ENCODE measurements around the gene FOXO1. TPM values are rescaled to one million over a fixed set of nuclear protein-coding genes. Genes with fewer than 3 reads are reported as not detected.

The FOXO1 gene
- total RNA-seq, 4 donors from 2014 or later: 65.6 to 87.4 (median 78.5) TPM

DNA sequence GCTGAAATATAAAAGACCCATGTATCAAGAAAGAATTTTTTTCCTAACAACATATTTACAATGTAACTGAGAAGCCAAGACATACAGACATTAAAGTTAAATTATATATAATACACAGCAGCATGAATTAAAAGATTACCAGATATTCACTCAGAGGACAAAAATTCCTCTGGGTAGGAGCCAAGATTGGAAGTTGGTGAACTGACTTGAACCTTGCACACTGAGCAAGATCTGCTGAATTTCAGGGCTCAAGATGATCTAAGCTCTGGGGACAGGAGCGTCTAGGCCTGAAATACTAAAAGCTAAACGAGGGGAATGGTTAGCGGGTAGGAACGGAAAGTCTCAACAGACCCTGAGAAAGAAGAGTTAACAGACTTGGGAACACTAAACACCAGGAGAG lies 8.5 kb downstream of the FOXO1 start:
- Histone ChIP-seq H3K36me3 (no peaks in the 10 kb centered on the region), H3K27ac (replicated peaks in 1 of 4) (no peak overlapping the region), H3K4me1 (peaks cover 59 to 96% (median 92%) of the 10 kb centered on the region in 4 donors), H3K9me3 (no peaks in the 10 kb centered on the region), H3K27me3 (no peaks in the 10 kb centered on the region), H3K4me3 (no peak overlapping the region)
- DNase-seq (ENCODE audit: extremely low spot score): no peak
- intact Hi-C loops (cut with DNase I): no loop called here
- 66% methylated on average over 4 of the region's 4 CpGs for WGBS
- no peak for TF ChIP-seq EP300 (IDR thresholded peaks at IDR 0.05)
- no peak for TF ChIP-seq POLR2A (IDR thresholded peaks at IDR 0.05; ENCODE audit: low read depth)
- TF ChIP-seq CTCF (IDR thresholded peaks at IDR 0.05): no peak
- TF ChIP-seq POLR2AphosphoS5 (IDR thresholded peaks at IDR 0.05): no peak

DNA sequence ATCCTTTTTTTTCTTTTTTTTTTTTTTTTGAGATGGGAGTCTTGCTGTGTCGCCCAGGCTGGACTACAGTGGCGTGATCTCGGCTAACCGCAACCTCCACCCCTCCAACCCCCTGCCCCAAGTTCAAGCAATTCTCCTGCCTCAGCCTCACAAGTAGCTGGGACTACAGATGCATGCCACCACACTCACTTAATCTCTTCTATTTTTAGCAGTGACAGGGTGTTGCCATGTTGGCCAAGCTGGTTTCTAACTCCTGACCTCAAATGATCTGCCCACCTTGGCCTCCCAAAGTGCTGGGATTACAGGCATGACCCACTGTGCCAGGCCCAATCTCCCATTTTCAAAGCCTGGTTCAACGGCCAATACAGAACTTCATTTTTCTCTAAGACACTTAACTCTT lies 9.1 kb downstream of the FOXO1 start:
- no peak for TF ChIP-seq EP300 (IDR thresholded peaks at IDR 0.05)
- intact Hi-C loops (cut with DNase I): no loop called here
- no peaks in the 10 kb centered on the region for H3K9me3 ChIP-seq
- H3K4me1 ChIP-seq: peaks cover 55 to 96% (median 90%) of the 10 kb centered on the region in 4 donors
- no peak overlapping the region for H3K27ac ChIP-seq (replicated peaks in 1 of 4)
- 88% methylated on average over 5 of the region's 5 CpGs for WGBS
- no peaks in the 10 kb centered on the region for H3K36me3 ChIP-seq
- no peak overlapping the region for H3K4me3 ChIP-seq
- DNase-seq (ENCODE audit: extremely low spot score): no peak
- H3K27me3 ChIP-seq: no peaks in the 10 kb centered on the region

DNA sequence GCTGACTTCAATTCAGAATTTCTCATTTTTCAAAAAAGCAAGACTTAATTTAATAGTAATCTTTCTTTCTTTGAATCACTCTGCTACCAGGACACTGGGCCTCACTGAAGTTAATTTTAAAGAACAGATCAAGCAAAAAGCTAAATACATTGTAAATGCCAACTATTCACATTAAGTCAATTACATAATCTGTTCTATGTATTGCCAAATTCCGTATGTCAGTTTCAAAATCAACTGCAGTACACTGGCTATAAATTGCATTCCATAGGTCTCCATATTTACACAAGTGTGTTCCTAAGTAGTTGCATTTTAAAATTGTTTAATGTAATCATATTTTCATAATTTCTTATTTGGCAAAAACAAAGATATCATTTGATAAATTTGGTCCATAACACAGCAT lies 10.1 kb downstream of the FOXO1 start:
- TF ChIP-seq POLR2AphosphoS5 (IDR thresholded peaks at IDR 0.05) (no peak), POLR2A (IDR thresholded peaks at IDR 0.05; ENCODE audit: low read depth) (no peak), CTCF (IDR thresholded peaks at IDR 0.05) (no peak), EP300 (IDR thresholded peaks at IDR 0.05) (no peak)
- Histone ChIP-seq H3K27ac (replicated peaks in 1 of 4) (no peak overlapping the region), H3K27me3 (no peaks in the 10 kb centered on the region), H3K36me3 (no peaks in the 10 kb centered on the region), H3K4me3 (no peak overlapping the region), H3K4me1 (peaks cover 58 to 92% (median 84%) of the 10 kb centered on the region in 4 donors), H3K9me3 (no peaks in the 10 kb centered on the region)
- DNase-seq (ENCODE audit: extremely low spot score): no peak
- WGBS: 65% methylated on average over 1 of the region's 1 CpG
- intact Hi-C loops (cut with DNase I): no loop called here

GRCh38 chr13:40653527-40654318 lies 12.7 kb downstream of the FOXO1 start:
- intact Hi-C loops (cut with DNase I): no loop called here
- H3K4me1 ChIP-seq: peaks cover 70 to 94% (median 79%) of the 10 kb centered on the region in 4 donors

GRCh38 chr13:40652588-40652940 lies 13.9 kb downstream of the FOXO1 start:
- Histone ChIP-seq H3K27me3 (no peaks in the 10 kb centered on the region), H3K4me1 (peaks cover 70 to 93% (median 79%) of the 10 kb centered on the region in 4 donors), H3K27ac (replicated peaks in 1 of 4) (no peak overlapping the region), H3K4me3 (no peak overlapping the region), H3K9me3 (no peaks in the 10 kb centered on the region), H3K36me3 (no peaks in the 10 kb centered on the region)
- TF ChIP-seq POLR2AphosphoS5 (IDR thresholded peaks at IDR 0.05): no peak
- no peak for TF ChIP-seq CTCF (IDR thresholded peaks at IDR 0.05)
- no peak for TF ChIP-seq EP300 (IDR thresholded peaks at IDR 0.05)
- TF ChIP-seq POLR2A (IDR thresholded peaks at IDR 0.05; ENCODE audit: low read depth): no peak
- 66% methylated on average over 2 of the region's 2 CpGs for WGBS
- no peak for DNase-seq (ENCODE audit: extremely low spot score)
- intact Hi-C loops (cut with DNase I): no loop called here

More at GRCh38 chr13:40653527-40654318, 12.7 kb downstream of the FOXO1 start:
- no peaks in the 10 kb centered on the region for H3K36me3 ChIP-seq
- no peaks in the 10 kb centered on the region for H3K9me3 ChIP-seq
- TF ChIP-seq CTCF (IDR thresholded peaks at IDR 0.05) (peak in 1 of 3 experiments; percentile 7), POLR2AphosphoS5 (IDR thresholded peaks at IDR 0.05) (no peak)
- no peaks in the 10 kb centered on the region for H3K27me3 ChIP-seq
- WGBS: 61% methylated on average over 3 of the region's 3 CpGs
- DNase-seq (ENCODE audit: extremely low spot score): no peak
- H3K27ac ChIP-seq (replicated peaks in 1 of 4): no peak overlapping the region
- H3K4me3 ChIP-seq: no peak overlapping the region

Measured in esophagus muscularis mucosa (tissue), 4 donors.